Measurements from ENCODE around the gene FKBP6.
A peak's percentile ranks its signal among the peaks of the same experiment; 100 is the strongest.
"Not testable (repeated sequence)": the region's sequence is repeated elsewhere in the genome, so short reads cannot be mapped to it uniquely, and the experiment has no call there.

FKBP6 gene

DNA sequence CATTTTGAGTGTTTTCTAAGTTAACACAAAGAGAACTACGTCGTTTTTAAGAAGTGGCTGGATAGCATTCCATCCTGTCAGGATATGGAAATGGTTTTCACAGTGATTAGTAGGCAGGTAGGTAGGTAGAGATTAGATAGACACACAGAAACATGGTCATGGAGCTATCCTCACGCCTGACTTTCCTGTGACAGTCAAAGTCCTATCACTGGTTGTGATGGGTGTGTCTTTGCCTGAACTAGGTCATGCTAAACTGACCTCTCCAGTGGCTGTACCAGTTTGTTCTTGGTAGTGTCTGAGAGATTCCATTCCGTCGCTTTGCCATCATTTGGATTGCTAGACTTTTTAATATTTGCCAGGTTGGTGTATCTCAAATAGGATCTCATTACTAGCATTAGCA lies 28.2 kb downstream of the FKBP6 start:
- no peak for DNase-seq (ENCODE audit: low read depth, low spot score)

DNA sequence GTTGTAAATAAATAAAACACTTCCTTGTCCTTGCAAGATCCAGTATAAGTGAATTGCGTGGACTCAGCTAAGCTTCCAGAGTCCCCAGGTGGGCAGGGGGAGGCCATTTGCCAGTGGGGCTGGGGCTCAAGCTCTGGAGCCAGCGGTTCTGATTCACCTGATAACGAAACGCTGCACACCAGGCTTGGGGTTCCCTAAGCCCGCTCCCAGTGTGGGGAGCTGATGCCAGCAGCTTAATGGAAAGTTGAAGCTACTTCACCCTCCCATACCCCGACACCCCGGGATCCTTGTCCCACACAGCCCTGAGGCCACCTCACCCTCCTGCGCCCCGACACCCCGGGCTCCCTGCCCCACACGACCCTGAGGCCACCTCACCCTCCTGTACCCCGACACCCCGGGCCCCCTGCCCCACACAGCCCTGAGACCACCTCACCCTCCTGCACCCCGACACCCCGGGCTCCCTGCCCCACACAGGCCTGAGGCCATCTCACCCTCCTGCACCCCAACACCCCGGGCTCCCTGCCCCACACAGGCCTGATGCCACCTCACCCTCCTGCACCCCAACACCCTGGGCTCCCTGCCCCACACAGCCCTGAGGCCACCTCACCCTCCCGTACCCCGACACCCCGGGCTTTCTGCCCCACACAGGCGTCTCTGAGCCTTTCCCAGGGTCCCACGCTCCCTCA lies 30.8 kb downstream of the FKBP6 start:
- no peak for DNase-seq (ENCODE audit: low read depth, low spot score)

DNA sequence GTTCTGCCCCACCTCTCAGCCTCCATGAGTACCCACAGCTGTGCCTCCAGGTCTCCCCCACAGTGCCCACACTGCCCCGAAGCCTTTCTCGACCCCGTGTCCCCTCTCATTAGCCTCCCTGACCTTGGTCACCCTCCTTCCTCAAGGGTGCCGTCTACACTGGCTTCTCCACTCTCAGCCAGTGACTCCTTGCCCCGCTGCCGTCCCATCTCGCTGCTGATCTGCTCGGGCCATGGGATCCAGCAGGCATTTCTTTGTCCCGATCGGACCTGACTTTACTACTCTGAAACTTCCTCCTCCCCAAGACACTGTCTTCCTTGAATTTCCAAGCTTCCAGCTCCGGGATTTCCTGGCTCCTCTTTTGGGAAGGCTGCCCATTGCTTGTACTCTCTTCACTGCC lies 31.3 kb downstream of the FKBP6 start:
- no peak for DNase-seq (ENCODE audit: low read depth, low spot score)

DNA sequence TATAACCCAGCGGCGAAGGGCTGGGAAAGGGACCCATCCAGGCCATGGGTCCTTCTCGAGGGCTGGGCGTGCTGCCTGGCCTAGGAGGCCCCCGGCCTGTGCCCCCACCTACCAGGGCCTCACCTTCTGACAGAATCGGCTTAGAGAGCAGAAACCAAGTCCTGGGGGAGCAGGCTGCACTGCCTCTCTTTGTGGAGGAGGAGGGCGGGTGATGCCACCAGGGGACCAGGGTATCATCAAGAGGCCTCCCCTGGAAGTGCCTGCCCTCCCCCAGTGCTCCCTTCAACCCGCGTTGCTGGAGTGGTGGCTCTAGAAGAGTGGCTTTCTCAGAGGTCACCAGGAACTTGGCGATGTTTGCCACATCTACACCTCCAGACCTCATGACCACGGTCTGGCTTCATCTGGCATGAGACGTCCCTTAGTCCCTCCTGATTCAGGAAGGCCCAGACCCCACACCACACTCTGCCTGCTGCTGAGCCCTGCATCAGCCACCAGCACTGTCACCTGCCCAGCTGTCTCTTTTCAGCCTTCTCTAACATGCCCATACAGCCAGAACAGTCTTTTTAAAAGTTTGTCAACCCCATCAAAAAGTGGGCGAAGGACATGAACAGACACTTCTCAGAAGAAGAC lies 31.9 kb downstream of the FKBP6 start:
- DNase-seq (ENCODE audit: low read depth, low spot score): no peak

DNA sequence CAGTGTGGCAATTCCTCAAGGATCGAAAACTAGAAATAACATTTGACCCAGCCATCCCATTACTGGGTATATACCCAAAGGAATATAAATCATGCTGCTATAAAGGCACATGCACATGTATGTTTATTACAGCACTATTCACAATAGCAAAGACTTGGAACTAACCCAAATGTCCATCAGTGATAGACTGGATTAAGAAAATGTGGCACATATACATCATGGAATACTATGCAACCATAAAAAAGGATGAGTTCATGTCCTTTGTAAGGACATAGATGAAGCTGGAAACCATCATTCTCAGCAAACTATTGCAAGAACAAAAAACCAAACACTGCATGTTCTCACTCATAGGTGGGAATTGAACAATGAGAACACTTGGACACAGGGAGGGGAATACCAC lies 32.6 kb downstream of the FKBP6 start:
- not testable (repeated sequence) for DNase-seq (ENCODE audit: low read depth, low spot score)

DNA sequence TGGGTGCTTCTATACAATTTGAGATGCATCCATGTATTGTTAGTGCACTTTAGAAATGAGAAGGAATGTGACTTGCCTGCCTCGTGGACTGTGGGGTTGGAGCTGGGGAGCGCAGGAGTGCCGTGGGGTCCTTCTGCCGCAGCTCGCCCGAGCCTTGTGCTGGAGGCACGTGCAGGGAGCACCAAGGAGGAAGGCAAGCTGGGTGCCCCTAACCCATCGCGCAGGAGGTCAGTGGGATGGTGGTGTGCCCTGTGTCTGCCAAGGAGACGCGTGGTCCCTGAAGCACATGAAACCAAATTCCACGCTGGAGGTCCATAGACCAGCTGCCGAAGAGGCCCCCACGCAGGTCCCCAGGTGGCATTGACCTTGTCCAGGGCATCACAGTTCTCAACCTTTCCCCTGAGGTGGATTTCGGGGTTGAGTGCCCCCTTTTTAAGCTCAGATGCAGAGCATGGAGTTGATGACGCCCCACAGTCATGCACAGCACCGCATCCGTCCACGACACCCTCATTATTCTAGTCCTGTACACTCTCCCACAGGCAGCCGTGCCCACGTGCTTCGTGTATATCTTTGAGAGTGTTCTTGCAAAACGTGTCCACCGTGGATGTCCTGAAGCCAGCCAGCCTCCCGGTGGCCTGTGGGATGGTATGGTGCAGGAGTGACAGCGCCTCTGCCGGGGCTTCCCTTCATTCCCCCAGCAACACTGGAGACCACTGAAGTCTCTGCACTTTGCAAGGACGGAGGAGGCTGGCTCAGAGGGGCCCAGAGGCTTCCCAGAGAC lies 35.5 kb downstream of the FKBP6 start:
- no peak for DNase-seq (ENCODE audit: low read depth, low spot score)

DNA sequence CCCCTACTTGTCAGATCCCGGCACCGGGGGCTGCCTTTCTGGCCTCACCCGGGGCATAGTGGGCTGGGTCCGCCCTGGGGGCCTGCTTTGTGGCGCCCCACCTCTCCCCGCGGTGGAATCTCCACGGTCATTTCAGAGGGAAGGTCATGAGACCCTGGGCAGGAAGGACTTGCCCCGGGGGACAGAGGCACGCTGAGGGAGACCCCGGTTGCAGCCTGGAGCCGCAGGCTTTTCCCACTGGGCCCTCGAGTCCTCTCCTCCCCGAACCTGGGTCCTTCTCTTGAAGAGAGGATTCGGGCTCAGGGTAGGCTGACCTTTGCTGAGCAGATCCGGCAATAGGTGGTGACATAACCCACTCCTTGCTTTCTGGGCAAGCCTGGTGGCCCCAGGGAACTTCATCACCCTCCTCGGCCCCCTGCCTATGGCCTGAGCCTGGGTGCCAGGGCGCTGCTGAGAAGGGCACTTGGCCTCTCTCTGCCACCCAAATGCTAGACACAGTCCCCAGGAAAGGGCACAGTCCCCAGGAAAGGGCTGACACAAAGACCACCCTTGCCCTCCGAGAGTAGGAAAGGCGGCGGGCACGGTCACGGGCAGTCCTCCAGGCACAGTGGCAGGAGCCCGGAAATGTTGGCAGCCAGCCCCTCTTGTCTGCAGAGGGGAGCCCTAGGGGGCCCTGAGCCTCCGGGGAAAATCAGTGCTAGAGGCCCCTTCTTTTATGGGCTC lies 36.2 kb downstream of the FKBP6 start:
- no peak for DNase-seq (ENCODE audit: low read depth, low spot score)

DNA sequence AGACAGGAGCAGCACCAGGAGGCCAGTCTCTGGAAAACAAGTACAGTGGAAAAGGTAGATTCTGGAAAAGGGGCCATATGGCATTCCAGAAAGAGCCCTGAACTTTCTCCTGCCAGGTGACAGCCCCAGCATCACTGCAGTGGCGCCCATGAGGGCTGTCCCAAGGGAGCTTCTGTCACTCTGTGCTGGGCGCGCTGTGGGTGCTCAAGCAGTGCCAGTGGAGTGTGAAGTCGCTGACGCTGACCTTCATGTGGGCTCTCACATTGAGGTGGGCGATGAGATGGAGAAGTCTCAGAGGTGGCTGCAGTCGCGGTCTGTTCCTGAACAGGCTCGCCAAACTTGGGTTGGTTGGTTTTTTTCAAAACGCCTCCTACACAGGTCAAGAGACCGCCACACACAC lies 38.2 kb downstream of the FKBP6 start:
- no peak for DNase-seq (ENCODE audit: low read depth, low spot score)

DNA sequence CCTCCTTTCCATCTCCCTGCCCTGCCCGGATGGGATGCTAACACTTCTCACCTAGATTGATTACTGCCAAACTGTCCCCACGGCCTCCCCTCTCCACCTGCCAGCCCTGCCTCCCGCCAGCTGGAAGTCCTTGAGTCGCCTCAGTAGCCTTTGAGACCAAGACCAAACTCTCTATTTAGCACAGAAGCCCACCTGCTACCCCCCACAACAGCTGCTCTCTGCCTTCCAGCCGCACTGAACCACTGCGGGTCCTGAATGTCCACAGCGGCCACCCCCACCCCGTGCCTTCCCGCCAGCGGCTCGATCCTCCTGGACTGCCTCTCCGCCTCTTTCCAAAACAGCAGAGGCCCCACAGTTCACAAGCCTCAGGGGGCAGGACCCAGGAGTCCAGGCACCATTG lies 39.0 kb downstream of the FKBP6 start:
- DNase-seq (ENCODE audit: low read depth, low spot score): no peak

DNA sequence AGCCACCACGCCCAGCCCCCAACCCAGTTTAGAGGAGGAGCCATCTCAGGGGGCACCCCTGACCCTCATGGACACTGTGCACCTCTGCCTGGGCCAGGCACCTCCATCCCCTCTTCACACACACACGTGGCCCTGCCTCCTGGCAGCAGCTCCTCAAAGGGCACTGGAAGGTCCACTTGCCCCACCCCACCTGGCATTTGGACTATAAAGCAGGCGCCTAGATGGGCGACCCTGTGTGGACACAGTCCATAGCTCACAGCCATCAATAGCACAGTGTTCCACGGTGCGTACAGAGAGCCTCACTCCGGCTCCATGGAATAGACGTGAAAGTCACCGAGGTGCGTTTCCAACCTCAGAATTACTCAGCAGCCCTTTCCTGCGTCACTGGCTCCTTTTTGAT lies 41.0 kb downstream of the FKBP6 start:
- DNase-seq (ENCODE audit: low read depth, low spot score): no peak

DNA sequence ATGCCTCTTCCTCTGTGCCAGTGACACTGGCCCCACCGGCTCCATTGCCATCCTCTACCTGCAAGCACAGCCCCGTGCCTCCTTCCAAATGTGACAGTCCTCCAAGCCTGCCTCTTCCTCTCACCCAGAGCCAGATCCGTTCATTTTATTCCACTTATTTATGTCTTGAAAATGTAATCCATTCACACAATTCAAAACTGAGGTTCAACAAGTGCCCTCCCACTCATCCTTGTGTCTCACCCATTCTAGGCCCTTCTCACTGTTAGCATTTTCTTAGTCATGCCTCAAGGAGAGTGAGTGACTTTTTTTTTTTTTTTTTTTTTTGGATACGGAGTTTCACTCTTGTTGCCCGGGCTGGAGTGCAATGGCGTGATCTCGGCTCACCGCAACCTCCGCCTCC lies 41.7 kb downstream of the FKBP6 start:
- no peak for DNase-seq (ENCODE audit: low read depth, low spot score)

DNA sequence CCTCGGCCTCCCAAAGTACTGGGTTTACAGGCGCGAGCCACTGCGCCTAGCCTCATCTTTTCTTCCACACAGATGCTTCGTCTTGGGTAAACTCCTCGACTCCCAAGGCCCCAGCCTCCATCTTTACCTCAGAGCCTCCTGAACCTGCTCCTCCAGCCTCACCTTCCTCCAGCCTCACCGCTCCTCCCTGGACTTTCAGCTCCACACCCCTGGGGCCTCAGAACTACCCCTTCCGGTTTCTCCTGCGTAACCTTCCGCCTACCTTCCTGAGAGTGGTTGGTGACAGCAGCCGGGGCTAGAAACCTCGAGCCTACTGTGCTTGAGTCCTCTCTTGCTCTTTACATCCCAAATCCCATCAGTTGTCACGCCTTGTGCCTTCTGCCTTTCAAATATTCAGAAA lies 45.8 kb downstream of the FKBP6 start:
- peak; percentile 47 for DNase-seq (ENCODE audit: low read depth, low spot score)

DNA sequence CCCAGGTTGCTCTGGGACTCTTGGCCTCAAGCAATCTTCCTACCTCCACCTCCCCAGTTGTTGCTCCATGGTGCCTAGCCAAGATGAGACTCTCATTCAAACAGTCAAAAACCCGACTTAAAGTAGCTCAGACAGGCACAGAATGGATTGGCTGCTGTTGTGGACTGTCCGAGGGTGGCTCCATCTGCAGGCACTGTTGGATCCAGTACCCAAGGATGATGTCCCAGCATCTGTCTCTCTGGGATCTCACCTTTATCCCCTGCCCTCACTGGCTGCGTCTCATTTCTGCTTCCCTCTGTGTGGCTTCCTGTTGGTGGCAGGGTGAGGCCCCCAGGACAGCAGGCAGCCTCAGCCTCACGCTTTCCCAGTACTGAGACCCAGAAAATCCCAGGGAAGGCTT lies 48.3 kb downstream of the FKBP6 start:
- not testable (repeated sequence) for DNase-seq (ENCODE audit: low read depth, low spot score)

DNA sequence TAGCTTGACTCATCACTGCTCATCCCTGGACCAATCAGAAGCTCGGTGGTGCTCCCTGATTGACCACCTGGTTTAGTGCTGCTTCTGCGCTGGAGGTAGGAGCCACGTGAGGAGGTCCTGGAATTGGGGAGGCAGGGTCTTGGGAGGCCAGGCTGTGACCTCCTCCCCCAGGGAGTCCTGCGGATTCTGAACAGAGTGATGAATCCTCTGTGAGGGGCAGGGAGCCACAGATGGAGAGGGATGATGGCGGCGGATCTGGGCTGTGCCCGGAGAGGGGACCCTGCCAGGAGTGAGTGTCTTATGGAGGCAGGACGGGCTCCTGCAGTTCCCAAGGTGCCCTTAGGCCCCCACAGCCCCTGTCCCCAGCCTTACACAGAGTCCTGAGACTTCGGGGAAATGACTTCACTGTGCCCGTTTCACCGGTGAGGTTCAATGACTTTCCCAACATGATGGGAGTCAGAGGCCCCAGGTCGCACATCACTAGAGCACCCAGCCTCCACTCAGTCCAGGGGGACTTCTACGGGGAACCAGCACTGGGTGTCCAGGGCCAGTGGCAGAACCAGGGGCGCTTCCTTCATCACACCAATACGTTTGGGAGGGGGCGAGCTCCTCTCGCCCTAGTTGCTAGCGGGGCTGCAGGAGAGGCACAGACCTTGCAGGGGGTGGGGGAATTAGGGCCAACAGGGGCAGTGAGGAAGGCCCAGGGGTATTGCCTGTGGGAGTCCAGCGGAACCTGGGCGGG lies 48.9 kb downstream of the FKBP6 start:
- no peak for DNase-seq (ENCODE audit: low read depth, low spot score)

DNA sequence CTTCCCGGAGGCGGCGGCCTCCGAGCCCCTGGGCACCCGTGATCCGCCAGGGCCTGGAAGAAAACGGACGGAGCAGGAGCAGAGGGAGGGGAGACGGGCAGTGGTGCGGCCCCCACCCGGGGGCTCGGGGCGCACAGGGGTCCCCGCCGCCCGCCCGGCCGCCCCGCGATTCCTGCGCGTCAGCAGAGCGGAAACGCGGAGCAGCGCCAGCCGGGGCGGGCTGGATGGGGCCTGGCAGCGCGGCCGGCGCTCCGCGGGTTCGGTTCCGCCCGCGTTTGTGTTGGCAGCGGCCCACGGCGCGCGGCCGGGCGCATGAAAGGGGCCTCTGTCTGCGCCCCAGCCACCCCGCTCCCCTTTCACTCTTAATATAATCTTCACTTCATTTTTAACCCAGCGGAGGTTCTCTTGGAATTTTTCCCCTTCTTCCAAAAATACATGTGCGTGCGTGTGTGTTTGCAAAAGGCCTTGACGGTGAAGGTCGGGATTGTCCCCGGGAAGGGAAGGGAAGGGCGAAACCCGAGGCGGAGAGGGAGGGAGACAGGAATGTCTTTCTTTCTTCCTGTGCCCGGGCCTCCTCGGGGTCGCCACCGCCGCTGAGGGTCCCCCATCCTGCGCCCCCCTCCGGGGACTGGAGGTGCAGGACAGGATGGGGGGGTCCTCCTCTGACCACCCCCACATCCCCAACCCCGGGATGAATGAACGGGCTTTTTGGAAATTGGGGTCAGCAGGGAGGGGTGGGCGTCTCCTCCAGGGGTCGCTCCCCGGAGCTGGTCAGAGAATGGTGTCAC lies 49.6 kb downstream of the FKBP6 start:
- DNase-seq (ENCODE audit: low read depth, low spot score): not testable (repeated sequence)

DNA sequence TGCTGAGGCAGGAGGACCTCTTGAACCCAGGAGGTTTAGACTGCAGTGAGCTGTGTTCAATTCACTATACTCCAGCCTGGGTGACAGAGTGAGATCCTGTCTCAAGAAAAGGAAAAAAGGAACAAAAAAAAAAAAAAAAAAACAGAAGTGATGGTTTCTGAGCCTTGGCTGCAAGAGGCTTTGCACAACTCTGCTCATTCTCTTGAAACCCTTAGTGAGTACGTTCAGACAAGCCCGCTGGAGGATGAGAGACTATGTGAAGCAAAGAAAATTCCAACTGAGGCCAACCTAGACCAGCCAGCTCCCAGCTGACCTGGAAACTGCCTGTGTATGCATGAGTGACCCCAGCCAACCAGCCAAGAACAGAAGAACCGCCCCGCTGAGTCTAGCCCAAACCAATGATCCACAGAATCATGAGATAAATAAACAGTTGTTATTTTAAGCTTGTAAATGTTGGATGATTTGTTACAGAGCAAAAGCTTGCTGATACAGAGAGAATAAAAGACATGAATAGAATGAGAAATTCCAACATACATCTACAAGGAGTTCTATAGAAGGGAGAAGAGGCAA lies 55.1 kb downstream of the FKBP6 start:
- no peak for DNase-seq (ENCODE audit: low read depth, low spot score)

DNA sequence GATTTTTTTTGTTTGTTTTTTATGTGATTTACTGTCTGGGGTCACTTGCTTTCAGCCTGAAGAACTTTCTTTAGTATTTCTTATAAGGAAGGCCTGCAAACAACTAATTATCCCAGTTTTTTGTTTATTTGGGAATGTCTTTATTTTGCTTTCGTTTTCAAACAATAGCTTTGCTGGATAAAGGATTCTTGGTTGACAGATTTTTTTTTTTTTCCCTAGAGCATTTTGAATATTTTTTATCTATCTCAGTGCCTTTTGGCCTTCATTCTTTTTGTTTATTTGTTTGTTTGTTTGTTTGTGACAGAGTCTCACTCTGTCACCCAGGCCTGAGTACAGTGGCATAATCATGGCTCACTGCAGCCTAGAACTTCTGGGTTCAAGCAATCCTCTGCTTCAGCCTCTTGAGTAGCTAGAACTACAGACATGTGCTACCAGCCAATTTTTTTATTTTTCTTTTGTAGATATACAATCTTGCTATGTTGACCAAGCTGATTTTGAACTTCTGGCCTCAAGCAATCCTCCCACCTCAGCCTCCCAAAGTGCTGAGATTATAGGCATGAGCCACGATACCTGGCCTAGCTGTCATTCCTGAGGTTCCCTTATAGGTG lies 59.4 kb downstream of the FKBP6 start:
- DNase-seq (ENCODE audit: low read depth, low spot score): no peak

DNA sequence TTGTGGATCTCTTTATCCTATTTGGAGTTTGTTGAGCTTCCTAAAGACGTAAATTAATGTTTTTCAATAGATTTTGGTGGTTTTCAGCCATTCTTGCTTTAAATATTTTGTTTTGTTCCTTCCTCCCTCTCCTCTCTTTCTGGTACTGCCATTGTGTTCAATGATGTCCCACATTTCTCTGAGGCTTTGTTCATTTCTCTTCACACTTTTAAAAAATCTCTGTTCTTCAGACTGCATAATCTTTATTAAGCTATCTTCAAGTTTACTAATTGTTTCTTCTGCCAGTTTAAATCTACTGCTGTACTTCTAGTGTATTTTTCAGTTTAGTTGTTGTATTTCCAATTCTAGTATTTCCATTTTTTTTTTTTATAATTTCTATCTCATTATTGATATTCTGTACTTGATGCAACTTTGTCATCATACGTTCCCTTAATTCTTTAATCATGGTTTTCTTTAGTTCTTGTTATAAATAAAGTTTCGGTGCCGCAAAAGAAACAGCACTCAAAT lies 60.0 kb downstream of the FKBP6 start:
- DNase-seq (ENCODE audit: low read depth, low spot score): no peak

DNA sequence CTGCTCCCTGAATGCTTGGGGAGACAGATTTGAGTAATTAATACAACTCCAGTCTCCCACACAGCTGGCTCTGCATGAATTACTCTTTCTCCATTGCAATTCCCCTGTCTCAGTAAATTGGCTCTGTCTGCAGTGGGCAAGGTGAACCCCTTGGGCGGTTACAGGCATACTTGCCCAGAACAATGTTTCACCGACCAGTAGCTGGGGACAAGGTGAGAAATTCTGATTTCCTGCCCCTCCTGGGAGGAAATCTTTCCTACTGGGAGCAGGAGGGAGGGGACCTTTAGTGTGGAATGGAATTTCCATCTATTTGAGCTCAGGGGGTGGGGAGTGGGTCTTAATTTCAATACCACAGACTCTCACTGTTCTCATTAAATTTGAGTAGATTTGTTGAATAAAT lies 63.4 kb downstream of the FKBP6 start:
- DNase-seq (ENCODE audit: low read depth, low spot score): no peak

DNA sequence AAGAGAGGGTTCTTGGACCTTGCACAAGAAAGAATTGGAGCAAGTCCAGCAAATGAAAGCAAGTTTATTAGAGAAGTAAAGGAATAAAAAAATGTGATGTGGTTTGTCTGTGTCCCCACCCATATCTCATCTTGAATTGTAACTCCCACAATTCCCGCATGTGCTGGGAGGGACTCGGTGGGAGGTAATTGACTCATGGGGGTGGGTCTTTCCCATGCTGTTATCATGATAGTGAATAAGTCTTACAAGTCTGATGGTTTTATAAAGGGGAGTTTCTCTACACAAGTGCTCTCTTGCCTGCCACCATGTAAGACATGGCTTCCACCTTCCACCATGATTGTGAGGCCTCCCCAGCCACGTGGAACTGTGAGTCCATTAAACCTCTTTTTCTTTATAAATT lies 66.5 kb downstream of the FKBP6 start:
- DNase-seq (ENCODE audit: low read depth, low spot score): no peak

All from ELF-1 (cell line).